HG03066 (cell line): Measurements from ENCODE around the gene TRIM56.
"Not testable (repeated sequence)": the region's sequence is repeated elsewhere in the genome, so short reads cannot be mapped to it uniquely, and the experiment has no call there.

Source experiments
- ATAC-seq: cut with Tn5 transposase; IDR thresholded peaks from one replicate; pipeline ENCODE4 v1.9.1; 2021; ENCODE audit warnings: low read depth; ENCODE audit not compliant: unreplicated experiment

TRIM56 gene

GRCh38 chr7:101129603-101130117 lies 44.4 kb downstream of the TRIM56 start:
- ATAC-seq, result no peak

GRCh38 chr7:101132626-101133600 lies 47.6 kb downstream of the TRIM56 start:
- not testable (repeated sequence) for ATAC-seq

GRCh38 chr7:101133621-101134398 lies 48.5 kb downstream of the TRIM56 start:
- no peak for ATAC-seq

GRCh38 chr7:101134399-101134980 lies 49.2 kb downstream of the TRIM56 start:
- ATAC-seq, result no peak

- no peak for ATAC-seq
These were observed 52.5 kb downstream of the TRIM56 start for GRCh38 chr7:101137651-101138212.

GRCh38 chr7:101138213-101138870 lies 53.1 kb downstream of the TRIM56 start:
- ATAC-seq, result peak; percentile 83

GRCh38 chr7:101140339-101140699 lies 55.0 kb downstream of the TRIM56 start:
- ATAC-seq, result no peak

- ATAC-seq, result no peak
These were observed 55.6 kb downstream of the TRIM56 start for GRCh38 chr7:101140746-101141382.
